Stimulated activated CD8-positive, alpha-beta memory T cell treated with anti-CD3 and anti-CD28 coated beads, Interleukin-4, amount 100 ng/mL, for 24 hours (primary cell): ENCODE results near the gene ZBTB42.

Source experiments
- DNase-seq: peaks from one replicate; pipeline ENCODE4 v3.0.0-alpha.2; 2020; ENCODE audit warnings: low read depth

The ZBTB42 gene

GRCh38 chr14:104843442-104844305, 42.8 kb downstream of the ZBTB42 start:
- DNase-seq, result no peak

- DNase-seq, result no peak
Observed at GRCh38 chr14:104844306-104845032, 43.6 kb downstream of the ZBTB42 start.

GRCh38 chr14:104845033-104845666, 44.2 kb downstream of the ZBTB42 start:
- no peak for DNase-seq

GRCh38 chr14:104845834-104846441, 45.0 kb downstream of the ZBTB42 start:
- DNase-seq, result no peak

GRCh38 chr14:104852280-104852663, 51.4 kb downstream of the ZBTB42 start:
- DNase-seq, result no peak
